ENCODE data around the gene SLC44A5. TPM values are rescaled to one million over a fixed set of nuclear protein-coding genes. Genes with fewer than 3 reads are reported as not detected.
A peak's percentile ranks its signal among the peaks of the same experiment; 100 is the strongest.

Gene SLC44A5
- total RNA-seq, 1 experiment from 2014 or later = 0.80 TPM

DNA sequence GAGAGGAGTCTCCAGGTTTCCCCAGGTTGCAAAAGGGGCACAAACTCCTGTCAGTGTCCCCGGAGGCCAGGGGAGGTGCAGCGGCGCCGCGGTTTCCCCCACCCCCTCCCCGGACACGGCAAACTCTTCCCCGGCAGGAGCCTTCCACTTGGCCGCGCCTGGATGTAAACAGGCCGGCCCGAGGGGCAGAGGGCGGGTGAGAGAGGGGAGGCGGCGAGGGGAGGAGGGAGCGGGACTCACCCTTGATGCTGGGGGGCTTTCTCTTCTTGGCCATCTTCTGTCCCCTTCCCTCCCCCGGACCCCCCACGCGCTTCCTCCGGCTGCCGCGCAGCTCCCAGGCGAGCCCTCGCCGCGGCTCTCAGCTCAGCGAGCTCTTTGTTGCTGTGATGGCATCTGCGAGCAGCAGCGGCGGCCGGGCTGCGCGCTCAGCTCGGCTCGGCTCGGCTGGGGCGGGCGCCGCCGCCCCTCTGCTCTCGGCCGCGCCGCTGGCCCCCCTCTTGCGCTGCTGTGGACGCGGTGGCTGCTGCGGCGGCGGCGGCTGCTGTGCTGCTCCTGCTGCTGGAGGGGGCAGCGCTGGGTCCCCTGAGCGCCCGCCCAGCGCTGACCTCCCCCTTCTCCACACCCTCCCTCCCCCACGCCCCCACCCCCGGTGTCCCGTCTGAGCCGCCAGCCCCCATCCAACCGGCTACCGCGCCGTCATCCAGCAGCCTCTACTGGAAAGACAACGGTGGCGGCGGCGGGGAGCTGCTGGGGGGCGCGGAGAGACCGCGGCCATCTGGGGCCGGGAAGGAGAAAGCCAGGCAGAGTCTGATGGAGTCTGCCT is 4.9 kb upstream of the SLC44A5 start:
- H3K4me3 ChIP-seq (ENCODE audit: low read depth, low read length, poor library complexity, severe bottlenecking) = peak overlapping the region; percentile 61
- POLR2A ChIA-PET (ENCODE audit: low non-redundant PET) = interaction anchor here (0.6 to 0.7 kb wide), 2 partner anchors 76 to 1546 kb away, joined by 4 to 14 read pairs; no protein-coding TSS in a partner anchor
- peaks cover 42% of the 10 kb centered on the region for H3K27me3 ChIP-seq (replicated peaks; ENCODE audit: insufficient read depth, low read depth, low read length, poor library complexity)
- CTCF ChIA-PET = no interaction called here
- H3K27ac ChIP-seq (ENCODE audit: low read depth, low read length, poor library complexity, severe bottlenecking) = no peak overlapping the region
- BruUV-seq (replicated peaks) = no TSS peak
- no peaks in the 10 kb centered on the region for H3K36me3 ChIP-seq (ENCODE audit: insufficient read depth, low read length, poor library complexity, severe bottlenecking)
- intact Hi-C loops (cut with micrococcal nuclease; ENCODE audit: unreplicated experiment) = no loop called here
- no peaks in the 10 kb centered on the region for H3K9me3 ChIP-seq (ENCODE audit: low read depth, low read length, poor library complexity, severe bottlenecking)
- TF ChIP-seq, protein P1, sequence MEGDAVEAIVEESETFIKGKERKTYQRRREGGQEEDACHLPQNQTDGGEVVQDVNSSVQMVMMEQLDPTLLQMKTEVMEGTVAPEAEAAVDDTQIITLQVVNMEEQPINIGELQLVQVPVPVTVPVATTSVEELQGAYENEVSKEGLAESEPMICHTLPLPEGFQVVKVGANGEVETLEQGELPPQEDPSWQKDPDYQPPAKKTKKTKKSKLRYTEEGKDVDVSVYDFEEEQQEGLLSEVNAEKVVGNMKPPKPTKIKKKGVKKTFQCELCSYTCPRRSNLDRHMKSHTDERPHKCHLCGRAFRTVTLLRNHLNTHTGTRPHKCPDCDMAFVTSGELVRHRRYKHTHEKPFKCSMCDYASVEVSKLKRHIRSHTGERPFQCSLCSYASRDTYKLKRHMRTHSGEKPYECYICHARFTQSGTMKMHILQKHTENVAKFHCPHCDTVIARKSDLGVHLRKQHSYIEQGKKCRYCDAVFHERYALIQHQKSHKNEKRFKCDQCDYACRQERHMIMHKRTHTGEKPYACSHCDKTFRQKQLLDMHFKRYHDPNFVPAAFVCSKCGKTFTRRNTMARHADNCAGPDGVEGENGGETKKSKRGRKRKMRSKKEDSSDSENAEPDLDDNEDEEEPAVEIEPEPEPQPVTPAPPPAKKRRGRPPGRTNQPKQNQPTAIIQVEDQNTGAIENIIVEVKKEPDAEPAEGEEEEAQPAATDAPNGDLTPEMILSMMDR (conservative IDR thresholded peaks at IDR 0.05; ENCODE audit: low read depth, low read length) = no peak
- TF ChIP-seq EZH2 (IDR thresholded peaks at IDR 0.05; ENCODE audit: borderline replicate concordance, low read depth, low read length, poor library complexity, severe bottlenecking) = no peak
- peak; percentile 56 for DNase-seq (ENCODE audit: low spot score)
- no peaks in the 10 kb centered on the region for H3K4me1 ChIP-seq (ENCODE audit: insufficient read depth, low read length, poor library complexity, severe bottlenecking)

DNA sequence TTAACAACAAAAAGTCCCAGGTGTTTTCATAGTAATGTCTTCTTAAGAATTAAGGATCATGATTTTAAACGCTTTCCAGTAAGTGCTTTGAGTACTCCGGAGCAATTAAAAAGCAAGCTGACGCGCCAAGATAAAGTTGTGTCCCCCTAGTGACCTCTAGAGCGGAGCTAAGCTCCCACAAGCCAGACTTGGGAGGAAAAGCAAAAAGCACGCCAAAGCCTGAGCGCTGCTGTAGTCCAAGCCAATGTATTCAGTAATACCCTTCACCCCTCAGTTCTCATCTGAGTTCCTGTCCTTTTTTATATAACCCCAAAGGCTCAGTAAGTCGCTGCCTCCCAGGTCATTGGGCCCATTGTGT is 3.5 kb upstream of the SLC44A5 start:
- ChIA-PET CTCF (interaction anchor here (0.5 to 1.6 kb wide), 4 partner anchors 16 to 349 kb away, joined by 3 to 7 read pairs (median 5); no protein-coding TSS in a partner anchor), POLR2A (ENCODE audit: low non-redundant PET) (no interaction called here)
- Histone ChIP-seq H3K36me3 (ENCODE audit: insufficient read depth, low read length, poor library complexity, severe bottlenecking) (no peaks in the 10 kb centered on the region), H3K9me3 (ENCODE audit: low read depth, low read length, poor library complexity, severe bottlenecking) (no peaks in the 10 kb centered on the region), H3K27me3 (replicated peaks; ENCODE audit: insufficient read depth, low read depth, low read length, poor library complexity) (peaks cover 46% of the 10 kb centered on the region), H3K4me1 (ENCODE audit: insufficient read depth, low read length, poor library complexity, severe bottlenecking) (no peaks in the 10 kb centered on the region), H3K4me3 (ENCODE audit: low read depth, low read length, poor library complexity, severe bottlenecking) (peak overlapping the region; percentile 61), H3K27ac (ENCODE audit: low read depth, low read length, poor library complexity, severe bottlenecking) (no peak overlapping the region)
- intact Hi-C loops (cut with micrococcal nuclease; ENCODE audit: unreplicated experiment) = no loop called here
- DNase-seq (ENCODE audit: low spot score) = no peak
- TF ChIP-seq EZH2 (IDR thresholded peaks at IDR 0.05; ENCODE audit: borderline replicate concordance, low read depth, low read length, poor library complexity, severe bottlenecking) = no peak
- TF ChIP-seq, protein P1 (conservative IDR thresholded peaks at IDR 0.05; ENCODE audit: low read depth, low read length) = no peak
- BruUV-seq (replicated peaks) = no TSS peak

DNA sequence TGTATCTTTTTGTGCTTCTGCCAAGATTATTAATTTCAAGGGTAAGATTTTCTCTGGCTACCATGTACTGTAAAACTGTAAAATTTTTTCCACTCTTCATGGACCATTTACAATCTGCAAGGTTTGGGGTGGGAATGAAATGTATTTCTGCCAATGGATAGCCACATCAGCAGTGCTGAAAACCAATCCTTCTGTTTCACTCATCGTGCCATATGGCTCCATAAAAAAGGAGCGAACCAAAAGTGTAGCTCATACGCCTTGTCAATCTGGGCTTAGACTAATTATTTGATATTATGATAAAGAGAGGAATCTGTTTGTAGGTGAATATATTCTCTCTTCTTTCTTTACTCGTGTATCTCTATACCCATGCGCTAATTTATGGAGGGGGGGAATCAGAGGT is 3.0 kb upstream of the SLC44A5 start:
- intact Hi-C loops (cut with micrococcal nuclease; ENCODE audit: unreplicated experiment) = no loop called here
- no peak overlapping the region for H3K4me3 ChIP-seq (ENCODE audit: low read depth, low read length, poor library complexity, severe bottlenecking)
- H3K27me3 ChIP-seq (replicated peaks; ENCODE audit: insufficient read depth, low read depth, low read length, poor library complexity) = peaks cover 49% of the 10 kb centered on the region

More for the DNA sequence above, 3.0 kb upstream of the SLC44A5 start:
- no peaks in the 10 kb centered on the region for H3K9me3 ChIP-seq (ENCODE audit: low read depth, low read length, poor library complexity, severe bottlenecking)
- no peaks in the 10 kb centered on the region for H3K4me1 ChIP-seq (ENCODE audit: insufficient read depth, low read length, poor library complexity, severe bottlenecking)
- H3K36me3 ChIP-seq (ENCODE audit: insufficient read depth, low read length, poor library complexity, severe bottlenecking) = no peaks in the 10 kb centered on the region
- POLR2A ChIA-PET (ENCODE audit: low non-redundant PET) = no interaction called here
- DNase-seq (ENCODE audit: low spot score) = no peak
- TF ChIP-seq, protein P1 (conservative IDR thresholded peaks at IDR 0.05; ENCODE audit: low read depth, low read length) = no peak
- TF ChIP-seq EZH2 (IDR thresholded peaks at IDR 0.05; ENCODE audit: borderline replicate concordance, low read depth, low read length, poor library complexity, severe bottlenecking) = no peak
- CTCF ChIA-PET = interaction anchor here (0.7 to 1.6 kb wide), 2 partner anchors 65 to 348 kb away, joined by 3 to 6 read pairs; no protein-coding TSS in a partner anchor
- H3K27ac ChIP-seq (ENCODE audit: low read depth, low read length, poor library complexity, severe bottlenecking) = no peak overlapping the region
- no TSS peak for BruUV-seq (replicated peaks)
